Ishikawa (cell line): ENCODE results near the gene NR2F1.

Experiments used
- CEBPB ChIP-seq: IDR thresholded peaks from 2 replicates; pipeline ENCODE4 v1.6.1; 2012
- CREB1 ChIP-seq: IDR thresholded peaks from 2 replicates; pipeline ENCODE4 v1.6.1; 2012; ENCODE audit warnings: low read depth
- EGR1 ChIP-seq: IDR thresholded peaks from 2 replicates; pipeline ENCODE4 v1.6.1; 2012
- EP300 ChIP-seq: IDR thresholded peaks from 2 replicates; pipeline ENCODE4 v1.6.1; 2012; ENCODE audit warnings: borderline replicate concordance
- FOXM1 ChIP-seq: IDR thresholded peaks from 2 replicates; pipeline ENCODE4 v1.6.1; 2012; ENCODE audit warnings: low read depth, borderline replicate concordance
- NFIC ChIP-seq: IDR thresholded peaks from 2 replicates; pipeline ENCODE4 v1.6.1; 2012
- RAD21 ChIP-seq: IDR thresholded peaks from 2 replicates; pipeline ENCODE4 v1.6.1; 2012; ENCODE audit warnings: low read depth
- TAF1 ChIP-seq: IDR thresholded peaks from 2 replicates; pipeline ENCODE4 v1.6.1; 2012; ENCODE audit warnings: low read depth, mild to moderate bottlenecking
- TCF12 ChIP-seq: IDR thresholded peaks from 2 replicates; pipeline ENCODE4 v1.6.1; 2012; ENCODE audit warnings: low read depth
- TEAD4 ChIP-seq: IDR thresholded peaks from 2 replicates; pipeline ENCODE4 v1.6.1; 2012
- YY1 ChIP-seq: IDR thresholded peaks from 2 replicates; pipeline ENCODE4 v1.6.1; 2012; ENCODE audit warnings: low read depth
- ZBTB7A ChIP-seq: IDR thresholded peaks from 2 replicates; pipeline ENCODE4 v1.6.1; 2012; ENCODE audit warnings: low read depth
- TF ChIP-seq, protein P1 (sequence below): IDR thresholded peaks from 2 replicates; pipeline ENCODE4 v1.6.1; 2012; ENCODE audit warnings: low read depth, mild to moderate bottlenecking
- TF ChIP-seq, protein P2 (sequence below): IDR thresholded peaks from 2 replicates; pipeline ENCODE4 v1.6.1; 2012
- TF ChIP-seq, protein P3 (sequence below): IDR thresholded peaks from 2 replicates; pipeline ENCODE4 v1.6.1; 2012

NR2F1 gene

DNA sequence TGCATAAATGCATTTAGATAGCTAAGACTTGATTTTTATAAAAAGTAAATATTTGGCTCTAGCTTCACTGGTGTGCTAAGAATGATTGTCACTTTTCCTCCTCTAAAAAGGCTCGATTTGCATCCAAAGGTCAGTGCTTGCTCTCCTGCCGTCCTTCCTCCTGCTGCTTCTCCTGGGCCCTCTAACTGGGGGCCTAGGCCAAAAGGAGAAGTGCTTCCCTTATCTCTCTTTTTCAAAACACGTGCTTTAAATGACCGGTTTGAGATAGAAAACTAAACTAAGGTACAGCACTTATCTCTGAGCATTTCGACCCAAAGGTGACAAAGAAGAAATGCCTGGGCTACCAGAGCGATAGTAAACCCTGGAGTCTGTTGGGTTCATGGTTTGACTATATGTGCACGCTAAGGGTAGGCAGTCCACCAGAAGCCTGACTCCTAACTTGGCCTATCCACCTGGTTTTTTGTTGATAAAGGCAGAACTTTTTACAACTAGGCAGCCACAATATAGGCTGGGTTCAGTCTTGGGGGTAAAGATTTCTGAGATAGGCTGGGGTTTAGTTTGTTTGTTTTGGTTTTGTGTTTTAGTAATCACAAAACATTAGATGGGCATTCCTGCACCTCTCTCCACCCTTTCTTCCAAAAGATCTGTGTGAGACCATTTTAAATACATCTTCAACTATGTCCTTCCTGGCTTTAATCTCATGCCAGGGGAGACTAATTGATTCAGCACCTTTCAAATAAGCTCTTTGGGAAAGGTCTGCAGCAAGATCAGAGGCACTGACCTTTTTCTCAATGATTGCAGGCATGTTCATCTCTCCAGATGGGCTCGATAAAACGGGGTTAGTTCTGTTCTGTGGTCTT lies 5.8 kb upstream of the NR2F1 start:
- TF ChIP-seq EGR1: no peak
- TF ChIP-seq TAF1: no peak
- no peak for TF ChIP-seq EP300

DNA sequence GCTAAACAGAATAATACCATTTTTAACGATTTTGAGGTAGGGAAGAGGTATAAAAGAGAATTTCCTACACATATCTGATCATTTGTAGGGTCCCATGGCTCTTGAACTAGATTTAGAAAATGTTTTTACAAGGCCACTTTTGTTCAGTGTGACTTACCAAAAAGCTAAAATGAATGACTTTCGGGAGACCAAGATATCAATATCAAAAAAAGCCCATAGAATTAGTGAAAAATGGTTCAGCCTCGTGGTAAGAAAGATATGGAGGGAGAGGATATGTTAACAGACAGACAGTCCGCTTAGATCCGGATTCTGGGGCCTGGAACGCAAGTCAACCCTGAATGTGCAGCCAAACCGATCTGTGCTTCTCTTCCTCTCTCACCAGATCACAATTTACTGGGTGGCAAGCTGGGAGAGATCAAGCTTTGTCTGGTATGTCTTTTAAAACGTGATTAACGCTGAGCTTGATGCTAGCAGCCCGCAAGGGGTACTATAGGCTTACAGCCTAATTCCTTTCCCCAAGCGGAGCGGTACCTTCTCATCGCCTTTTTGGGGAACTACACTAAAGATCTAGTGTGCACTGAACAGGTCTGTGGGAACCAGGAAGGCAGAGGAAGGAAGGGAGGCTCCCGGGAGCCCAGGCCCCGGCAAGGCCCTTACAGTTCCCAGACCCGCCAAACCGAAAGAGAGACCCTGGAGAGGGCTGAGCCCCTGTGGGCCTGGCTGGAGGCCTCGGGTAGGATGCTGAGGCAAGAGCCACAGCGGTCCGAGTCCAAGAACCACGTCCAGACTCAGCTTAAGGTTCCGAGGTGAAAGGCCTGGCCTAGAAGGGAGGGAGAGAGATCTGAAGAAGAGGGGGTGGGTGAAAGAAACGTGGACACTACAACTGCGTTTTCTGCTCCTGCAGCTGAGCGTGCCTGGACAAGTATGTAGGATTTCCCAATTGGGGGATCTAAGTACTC lies 4.9 kb upstream of the NR2F1 start:
- TF ChIP-seq, protein P1, sequence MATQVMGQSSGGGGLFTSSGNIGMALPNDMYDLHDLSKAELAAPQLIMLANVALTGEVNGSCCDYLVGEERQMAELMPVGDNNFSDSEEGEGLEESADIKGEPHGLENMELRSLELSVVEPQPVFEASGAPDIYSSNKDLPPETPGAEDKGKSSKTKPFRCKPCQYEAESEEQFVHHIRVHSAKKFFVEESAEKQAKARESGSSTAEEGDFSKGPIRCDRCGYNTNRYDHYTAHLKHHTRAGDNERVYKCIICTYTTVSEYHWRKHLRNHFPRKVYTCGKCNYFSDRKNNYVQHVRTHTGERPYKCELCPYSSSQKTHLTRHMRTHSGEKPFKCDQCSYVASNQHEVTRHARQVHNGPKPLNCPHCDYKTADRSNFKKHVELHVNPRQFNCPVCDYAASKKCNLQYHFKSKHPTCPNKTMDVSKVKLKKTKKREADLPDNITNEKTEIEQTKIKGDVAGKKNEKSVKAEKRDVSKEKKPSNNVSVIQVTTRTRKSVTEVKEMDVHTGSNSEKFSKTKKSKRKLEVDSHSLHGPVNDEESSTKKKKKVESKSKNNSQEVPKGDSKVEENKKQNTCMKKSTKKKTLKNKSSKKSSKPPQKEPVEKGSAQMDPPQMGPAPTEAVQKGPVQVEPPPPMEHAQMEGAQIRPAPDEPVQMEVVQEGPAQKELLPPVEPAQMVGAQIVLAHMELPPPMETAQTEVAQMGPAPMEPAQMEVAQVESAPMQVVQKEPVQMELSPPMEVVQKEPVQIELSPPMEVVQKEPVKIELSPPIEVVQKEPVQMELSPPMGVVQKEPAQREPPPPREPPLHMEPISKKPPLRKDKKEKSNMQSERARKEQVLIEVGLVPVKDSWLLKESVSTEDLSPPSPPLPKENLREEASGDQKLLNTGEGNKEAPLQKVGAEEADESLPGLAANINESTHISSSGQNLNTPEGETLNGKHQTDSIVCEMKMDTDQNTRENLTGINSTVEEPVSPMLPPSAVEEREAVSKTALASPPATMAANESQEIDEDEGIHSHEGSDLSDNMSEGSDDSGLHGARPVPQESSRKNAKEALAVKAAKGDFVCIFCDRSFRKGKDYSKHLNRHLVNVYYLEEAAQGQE: no peak
- no peak for TF ChIP-seq TCF12
- TF ChIP-seq YY1: no peak
- TF ChIP-seq, protein P2, sequence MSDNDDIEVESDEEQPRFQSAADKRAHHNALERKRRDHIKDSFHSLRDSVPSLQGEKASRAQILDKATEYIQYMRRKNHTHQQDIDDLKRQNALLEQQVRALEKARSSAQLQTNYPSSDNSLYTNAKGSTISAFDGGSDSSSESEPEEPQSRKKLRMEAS: no peak
- no peak for TF ChIP-seq TEAD4
- TF ChIP-seq TAF1: no peak
- TF ChIP-seq EGR1: no peak
- no peak for TF ChIP-seq ZBTB7A
- TF ChIP-seq, protein P3, sequence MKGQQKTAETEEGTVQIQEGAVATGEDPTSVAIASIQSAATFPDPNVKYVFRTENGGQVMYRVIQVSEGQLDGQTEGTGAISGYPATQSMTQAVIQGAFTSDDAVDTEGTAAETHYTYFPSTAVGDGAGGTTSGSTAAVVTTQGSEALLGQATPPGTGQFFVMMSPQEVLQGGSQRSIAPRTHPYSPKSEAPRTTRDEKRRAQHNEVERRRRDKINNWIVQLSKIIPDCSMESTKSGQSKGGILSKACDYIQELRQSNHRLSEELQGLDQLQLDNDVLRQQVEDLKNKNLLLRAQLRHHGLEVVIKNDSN: no peak
- TF ChIP-seq CEBPB: no peak
- TF ChIP-seq NFIC: no peak
- TF ChIP-seq CREB1: no peak
- TF ChIP-seq FOXM1: no peak
- no peak for TF ChIP-seq EP300
- no peak for TF ChIP-seq RAD21

DNA sequence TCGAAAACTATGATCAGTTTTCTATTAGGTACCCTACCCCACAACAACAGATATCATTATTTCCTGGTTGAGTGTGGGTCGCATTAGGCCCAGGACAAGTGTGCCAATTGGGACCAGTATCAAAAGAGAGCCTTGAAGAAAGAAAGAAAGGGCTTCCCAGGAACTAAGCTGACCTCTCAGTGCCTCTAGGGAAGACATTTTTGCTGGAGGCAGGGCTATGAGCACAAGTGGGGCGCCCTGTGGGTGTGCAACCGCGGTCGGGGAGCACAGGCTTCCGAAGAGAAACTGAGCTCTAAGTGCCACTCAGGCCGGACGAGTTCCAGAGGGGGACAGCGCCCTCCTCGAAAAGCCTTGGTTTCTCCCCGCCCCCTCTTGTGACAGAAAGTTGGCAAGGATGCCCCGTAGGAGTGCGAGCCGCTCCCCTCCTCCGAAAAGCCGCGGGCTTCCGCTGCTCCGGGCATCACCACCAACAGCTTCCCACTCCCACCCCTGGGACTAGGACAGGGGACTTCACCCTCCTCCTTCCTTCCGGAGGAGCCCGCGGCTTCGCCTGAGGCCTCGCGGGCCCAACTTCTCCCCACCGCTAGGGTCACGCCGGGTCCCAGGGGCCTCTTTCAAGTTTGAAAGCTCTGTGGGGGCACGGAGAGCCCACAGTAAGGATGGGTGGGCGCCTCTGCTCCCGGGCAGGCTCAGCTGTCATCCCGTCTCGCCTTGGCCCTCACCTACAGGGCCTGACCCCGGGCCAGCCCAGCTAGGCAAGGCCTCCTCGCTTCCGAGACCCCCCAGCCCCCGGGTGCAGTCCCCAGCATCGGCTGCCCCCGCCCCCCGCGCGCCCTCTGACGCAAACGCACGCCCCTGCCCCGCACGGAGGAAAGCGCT lies 4.0 kb upstream of the NR2F1 start:
- no peak for TF ChIP-seq RAD21
- TF ChIP-seq TAF1: no peak
- no peak for TF ChIP-seq CEBPB
- TF ChIP-seq EGR1: no peak
- no peak for TF ChIP-seq EP300
- TF ChIP-seq TEAD4: no peak
- TF ChIP-seq YY1: no peak
- TF ChIP-seq, protein P3: no peak
- no peak for TF ChIP-seq FOXM1
- no peak for TF ChIP-seq CREB1
- TF ChIP-seq TCF12: no peak
- no peak for TF ChIP-seq NFIC
- TF ChIP-seq, protein P1: no peak
- no peak for TF ChIP-seq ZBTB7A
- TF ChIP-seq, protein P2: no peak

DNA sequence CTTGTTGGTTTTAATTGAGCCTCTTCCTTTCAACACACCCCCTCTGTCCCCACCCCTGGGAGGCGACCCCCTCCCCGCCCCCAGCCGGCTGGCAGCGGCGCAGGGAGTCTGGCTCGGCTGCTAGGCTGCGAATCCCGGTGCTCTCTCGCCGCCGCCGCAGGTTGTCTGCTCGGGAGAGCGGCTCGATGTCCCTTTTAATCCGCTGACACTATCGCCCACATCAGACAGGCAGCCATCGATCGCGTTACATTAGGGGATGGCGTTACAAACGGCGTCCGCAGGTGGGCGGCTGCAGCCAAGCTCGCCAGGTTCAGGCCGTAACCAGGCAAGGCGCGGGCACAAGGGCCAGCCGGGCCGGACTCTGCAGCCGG lies 3.3 kb upstream of the NR2F1 start:
- TF ChIP-seq CREB1 (no peak), YY1 (no peak), TCF12 (no peak), TAF1 (no peak), EGR1 (no peak), RAD21 (no peak), TEAD4 (no peak), ZBTB7A (no peak), EP300 (no peak), NFIC (no peak), CEBPB (no peak), FOXM1 (no peak)
- TF ChIP-seq, protein P3: no peak
- TF ChIP-seq, protein P1: no peak
- TF ChIP-seq, protein P2: no peak
